Osteocyte (in vitro differentiated cells): ENCODE data around the gene ADPGK. TPM values are rescaled to one million over a fixed set of nuclear protein-coding genes. Genes with fewer than 3 reads are reported as not detected.

Source experiments
- DNase-seq: peaks from one replicate; pipeline ENCODE4 v3.0.0; 2021; ENCODE audit warnings: mixed read lengths; ENCODE audit not compliant: unreplicated experiment; ENCODE audit errors: extremely low spot score
- H3K27ac Mint-ChIP-seq: one replicate; pipeline ENCODE4 v1.8.0; 2021; ENCODE audit warnings: mild to moderate bottlenecking, mixed read lengths; ENCODE audit not compliant: unreplicated experiment
- H3K27me3 Mint-ChIP-seq: one replicate; pipeline ENCODE4 v1.8.0; 2021; ENCODE audit warnings: mixed read lengths; ENCODE audit not compliant: unreplicated experiment
- H3K36me3 Mint-ChIP-seq: one replicate; pipeline ENCODE4 v1.8.0; 2021; ENCODE audit warnings: mixed read lengths; ENCODE audit not compliant: unreplicated experiment
- H3K4me1 Mint-ChIP-seq: one replicate; pipeline ENCODE4 v1.8.0; 2021; ENCODE audit warnings: mixed read lengths; ENCODE audit not compliant: unreplicated experiment
- H3K4me3 Mint-ChIP-seq: one replicate; pipeline ENCODE4 v1.8.0; 2021; ENCODE audit warnings: mild to moderate bottlenecking, moderate library complexity, mixed read lengths; ENCODE audit not compliant: unreplicated experiment
- H3K9me3 Mint-ChIP-seq: one replicate; pipeline ENCODE4 v1.8.0; 2021; ENCODE audit warnings: mixed read lengths; ENCODE audit not compliant: unreplicated experiment
- CTCF ChIP-seq: fragments of 200-600 bp; sonication (generic); IDR thresholded peaks from 2 replicates; pipeline ENCODE4 v1.5.0; 2021; ENCODE audit warnings: antibody characterized with exemption, mild to moderate bottlenecking, moderate library complexity
- total RNA-seq: library from RNA; stranded (reverse); gene quantifications from 2 replicates; pipeline ENCODE4 v1.2.1, GENCODE V29; 2021

ADPGK gene
- total RNA-seq, 1 donor from 2014 or later, result 45.6 TPM

- H3K9me3 Mint-ChIP-seq, result peaks cover 5% of the 10 kb centered on the region
- no peak overlapping the region for H3K4me3 Mint-ChIP-seq
- no peak for DNase-seq
- no peak for TF ChIP-seq CTCF
- peaks cover 47% of the 10 kb centered on the region for H3K36me3 Mint-ChIP-seq
- no peak overlapping the region for H3K27ac Mint-ChIP-seq
- no peaks in the 10 kb centered on the region for H3K4me1 Mint-ChIP-seq
- H3K27me3 Mint-ChIP-seq, result no peaks in the 10 kb centered on the region
These were observed 31.7 kb downstream of the ADPGK start for GRCh38 chr15:72751751-72752455.

- H3K4me1 Mint-ChIP-seq, result no peaks in the 10 kb centered on the region
- peaks cover 34% of the 10 kb centered on the region for H3K36me3 Mint-ChIP-seq
- no peaks in the 10 kb centered on the region for H3K27me3 Mint-ChIP-seq
- no peak for DNase-seq
- TF ChIP-seq CTCF, result no peak
- peaks cover 8% of the 10 kb centered on the region for H3K9me3 Mint-ChIP-seq
- no peak overlapping the region for H3K4me3 Mint-ChIP-seq
- H3K27ac Mint-ChIP-seq, result no peak overlapping the region
These were observed 33.9 kb downstream of the ADPGK start for GRCh38 chr15:72749700-72750099.

- peaks cover 54% of the 10 kb centered on the region for H3K36me3 Mint-ChIP-seq
- H3K4me3 Mint-ChIP-seq, result no peak overlapping the region
These were observed 43.3 kb downstream of the ADPGK start for GRCh38 chr15:72740219-72740618.

GRCh38 chr15:72737723-72738122 lies 45.8 kb downstream of the ADPGK start:
- Mint-ChIP-seq H3K4me1 (no peaks in the 10 kb centered on the region), H3K9me3 (peaks cover 7% of the 10 kb centered on the region), H3K36me3 (peaks cover 65% of the 10 kb centered on the region), H3K27me3 (no peaks in the 10 kb centered on the region), H3K4me3 (no peak overlapping the region), H3K27ac (no peak overlapping the region)
- TF ChIP-seq CTCF, result no peak
- DNase-seq, result no peak

More at GRCh38 chr15:72740219-72740618, 43.3 kb downstream of the ADPGK start:
- no peak for TF ChIP-seq CTCF
- DNase-seq, result no peak
- no peaks in the 10 kb centered on the region for H3K4me1 Mint-ChIP-seq
- H3K27ac Mint-ChIP-seq, result no peak overlapping the region
- peaks cover 7% of the 10 kb centered on the region for H3K9me3 Mint-ChIP-seq
- no peaks in the 10 kb centered on the region for H3K27me3 Mint-ChIP-seq

- TF ChIP-seq CTCF, result no peak
- peaks cover 71% of the 10 kb centered on the region for H3K36me3 Mint-ChIP-seq
- no peak for DNase-seq
- H3K4me3 Mint-ChIP-seq, result no peak overlapping the region
- no peaks in the 10 kb centered on the region for H3K4me1 Mint-ChIP-seq
- H3K27ac Mint-ChIP-seq, result no peak overlapping the region
- H3K9me3 Mint-ChIP-seq, result peaks cover 6% of the 10 kb centered on the region
- H3K27me3 Mint-ChIP-seq, result no peaks in the 10 kb centered on the region
These were observed 46.5 kb downstream of the ADPGK start for GRCh38 chr15:72737061-72737460.
